ENCODE results near the gene IL20.
"Not testable (repeated sequence)": the region's sequence is repeated elsewhere in the genome, so short reads cannot be mapped to it uniquely, and the experiment has no call there.

Gene IL20

DNA sequence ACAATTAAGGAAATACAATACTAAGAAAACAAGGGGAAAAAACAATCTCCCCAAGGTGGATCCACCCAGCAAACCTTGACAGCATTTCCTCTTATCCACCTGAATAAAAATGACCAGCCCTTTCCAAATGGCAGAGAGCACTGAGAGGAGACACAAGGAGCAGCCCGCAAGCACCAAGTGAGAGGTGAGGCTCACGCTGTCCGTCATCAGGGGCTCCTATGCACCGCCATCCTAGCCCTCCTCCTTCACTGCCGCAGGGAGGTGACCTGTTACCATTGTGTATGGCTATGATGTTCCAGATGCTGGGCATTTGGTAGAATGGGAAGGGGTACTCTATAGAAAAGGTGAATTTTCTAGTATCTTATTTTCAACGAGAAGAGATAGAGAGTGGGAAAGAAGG lies 31.2 kb upstream of the IL20 start:
- Mint-ChIP-seq H3K27me3 (no peaks in the 10 kb centered on the region), H3K27ac (no peak overlapping the region), H3K9me3 (no peaks in the 10 kb centered on the region), H3K4me3 (no peak overlapping the region), H3K4me1 (peaks cover 40 to 51% of the 10 kb centered on the region in 2 donors), H3K36me3 (no peaks in the 10 kb centered on the region)
- ATAC-seq (replicated peaks) (no peak), DNase-seq (no peak)

DNA sequence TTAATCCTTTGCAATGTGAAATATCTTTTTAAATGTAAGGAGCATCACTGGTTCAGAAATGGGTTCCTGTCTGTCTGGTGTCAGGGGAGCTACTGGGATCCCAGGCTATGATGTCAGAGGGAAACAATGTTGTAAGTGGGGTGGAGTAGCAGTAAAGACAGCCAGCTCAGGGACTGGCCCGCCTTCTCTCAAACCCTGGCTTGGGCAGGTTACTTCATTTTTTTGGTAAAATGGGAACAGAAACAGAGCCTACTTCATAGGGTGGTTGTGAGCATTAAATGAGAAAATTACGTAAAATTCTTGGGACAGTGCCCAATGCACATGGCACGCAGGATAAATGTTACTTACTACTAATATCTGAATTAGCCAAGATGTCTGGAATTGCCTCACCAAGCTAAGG lies 30.7 kb upstream of the IL20 start:
- Mint-ChIP-seq H3K4me3 (no peak overlapping the region), H3K27me3 (peaks cover 0 to 2% of the 10 kb centered on the region in 2 donors), H3K9me3 (no peaks in the 10 kb centered on the region), H3K36me3 (no peaks in the 10 kb centered on the region), H3K27ac (no peak overlapping the region), H3K4me1 (peaks cover 36 to 46% of the 10 kb centered on the region in 2 donors)
- ATAC-seq (replicated peaks) (peak; percentile 40 to 51), DNase-seq (no peak)

DNA sequence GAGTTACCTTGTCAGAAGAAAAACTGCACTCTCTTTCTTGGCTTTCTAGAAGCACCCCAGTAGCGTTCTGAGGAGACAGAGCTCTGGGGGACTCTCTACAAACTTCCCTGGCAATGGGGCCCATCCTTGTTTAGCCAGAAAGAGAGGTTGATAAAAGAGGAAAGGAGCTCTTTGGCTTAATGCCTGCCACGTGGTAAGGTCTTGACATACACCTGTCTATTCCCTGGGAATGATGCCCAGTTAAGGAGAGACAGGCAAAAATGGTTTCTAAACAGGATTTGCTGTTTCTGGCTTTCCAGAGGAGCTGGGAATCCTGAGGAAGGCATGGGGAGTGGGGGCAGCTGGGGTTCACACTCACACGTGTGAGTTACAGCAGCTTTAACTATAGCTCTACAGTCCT lies 30.2 kb upstream of the IL20 start:
- no peak overlapping the region for H3K27ac Mint-ChIP-seq
- H3K4me1 Mint-ChIP-seq = peaks cover 32 to 41% of the 10 kb centered on the region in 2 donors
- peaks cover 0 to 4% of the 10 kb centered on the region in 2 donors for H3K27me3 Mint-ChIP-seq
- H3K4me3 Mint-ChIP-seq = no peak overlapping the region
- ATAC-seq (replicated peaks) (no peak), DNase-seq (no peak)
- no peaks in the 10 kb centered on the region for H3K9me3 Mint-ChIP-seq
- no peaks in the 10 kb centered on the region for H3K36me3 Mint-ChIP-seq

DNA sequence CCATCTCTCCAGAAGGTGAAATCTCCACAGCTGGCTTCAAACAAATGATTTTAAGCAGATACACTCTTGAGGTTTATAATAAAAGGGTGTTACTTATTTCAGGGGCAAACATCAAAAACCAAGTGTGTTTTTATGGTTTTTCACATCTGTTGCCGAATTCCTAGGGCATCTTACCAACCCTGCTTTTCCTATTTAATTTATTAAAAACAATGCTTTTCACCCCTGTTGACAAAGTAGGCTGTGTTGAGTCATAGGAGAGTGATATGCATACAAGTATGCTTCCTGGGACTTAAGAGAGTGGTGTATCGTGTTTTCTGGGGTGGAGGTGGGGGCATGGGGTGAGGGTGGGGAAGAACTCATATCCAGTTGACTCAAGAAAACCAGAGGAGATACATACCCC lies 29.3 kb upstream of the IL20 start:
- DNase-seq (no peak), ATAC-seq (replicated peaks) (no peak)
- no peak overlapping the region for H3K4me3 Mint-ChIP-seq
- H3K9me3 Mint-ChIP-seq = no peaks in the 10 kb centered on the region
- H3K4me1 Mint-ChIP-seq = peaks cover 31 to 40% of the 10 kb centered on the region in 2 donors
- H3K27me3 Mint-ChIP-seq = peaks cover 0 to 4% of the 10 kb centered on the region in 2 donors
- H3K36me3 Mint-ChIP-seq = no peaks in the 10 kb centered on the region
- no peak overlapping the region for H3K27ac Mint-ChIP-seq

DNA sequence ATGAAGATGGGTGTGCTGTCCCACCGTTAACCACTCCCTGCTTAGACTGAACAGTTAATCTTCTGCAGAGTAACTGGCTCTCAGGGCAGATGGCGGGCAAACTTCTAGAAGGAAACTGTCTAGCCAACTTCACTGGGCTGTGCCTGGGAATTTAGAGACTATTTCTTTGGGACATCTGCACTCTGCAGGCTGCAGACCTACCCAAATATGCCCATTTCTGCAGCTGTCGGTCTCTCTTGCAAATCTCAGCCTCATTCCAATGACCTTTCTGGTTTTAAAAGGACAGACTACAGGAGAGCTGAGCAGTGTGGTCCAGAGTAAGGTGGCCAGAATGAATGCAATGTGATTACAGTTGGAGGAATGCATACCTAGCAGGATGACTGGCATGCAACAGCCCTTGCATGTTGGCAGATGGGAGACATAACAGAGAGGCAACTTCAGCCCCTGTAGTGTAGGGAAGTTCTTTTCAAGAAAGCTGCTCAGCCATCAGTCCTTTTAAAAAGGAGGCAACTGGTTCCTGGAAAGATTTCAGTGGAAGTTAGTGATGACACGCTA lies 26.3 kb upstream of the IL20 start:
- Mint-ChIP-seq H3K36me3 (no peaks in the 10 kb centered on the region), H3K4me1 (peaks cover 14% of the 10 kb centered on the region in 2 donors), H3K27me3 (peaks cover 0 to 4% of the 10 kb centered on the region in 2 donors), H3K9me3 (no peaks in the 10 kb centered on the region), H3K27ac (no peak overlapping the region), H3K4me3 (no peak overlapping the region)
- no peak for ATAC-seq (replicated peaks)
- DNase-seq = no peak

DNA sequence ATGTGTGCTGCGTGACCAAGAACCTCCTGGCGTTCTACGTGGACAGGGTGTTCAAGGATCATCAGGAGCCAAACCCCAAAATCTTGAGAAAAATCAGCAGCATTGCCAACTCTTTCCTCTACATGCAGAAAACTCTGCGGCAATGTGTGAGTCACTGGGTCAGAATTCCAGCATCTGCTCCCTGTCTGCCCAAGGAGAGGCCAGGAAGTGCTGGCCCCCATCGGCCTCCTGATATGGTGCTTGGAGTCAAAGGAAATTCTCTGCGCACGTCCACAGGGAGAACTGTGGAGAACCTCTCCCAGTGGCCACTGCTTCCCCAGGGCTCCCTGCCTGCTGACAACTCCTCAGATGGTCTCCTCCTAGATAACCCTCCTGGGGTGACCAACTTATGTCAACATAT lies 25.6 kb upstream of the IL20 start:
- peaks cover 0 to 4% of the 10 kb centered on the region in 2 donors for H3K27me3 Mint-ChIP-seq
- ATAC-seq (replicated peaks) (no peak), DNase-seq (no peak)
- H3K27ac Mint-ChIP-seq = no peak overlapping the region
- peaks cover 6 to 7% of the 10 kb centered on the region in 2 donors for H3K4me1 Mint-ChIP-seq
- H3K36me3 Mint-ChIP-seq = no peaks in the 10 kb centered on the region
- H3K9me3 Mint-ChIP-seq = no peaks in the 10 kb centered on the region
- no peak overlapping the region for H3K4me3 Mint-ChIP-seq

DNA sequence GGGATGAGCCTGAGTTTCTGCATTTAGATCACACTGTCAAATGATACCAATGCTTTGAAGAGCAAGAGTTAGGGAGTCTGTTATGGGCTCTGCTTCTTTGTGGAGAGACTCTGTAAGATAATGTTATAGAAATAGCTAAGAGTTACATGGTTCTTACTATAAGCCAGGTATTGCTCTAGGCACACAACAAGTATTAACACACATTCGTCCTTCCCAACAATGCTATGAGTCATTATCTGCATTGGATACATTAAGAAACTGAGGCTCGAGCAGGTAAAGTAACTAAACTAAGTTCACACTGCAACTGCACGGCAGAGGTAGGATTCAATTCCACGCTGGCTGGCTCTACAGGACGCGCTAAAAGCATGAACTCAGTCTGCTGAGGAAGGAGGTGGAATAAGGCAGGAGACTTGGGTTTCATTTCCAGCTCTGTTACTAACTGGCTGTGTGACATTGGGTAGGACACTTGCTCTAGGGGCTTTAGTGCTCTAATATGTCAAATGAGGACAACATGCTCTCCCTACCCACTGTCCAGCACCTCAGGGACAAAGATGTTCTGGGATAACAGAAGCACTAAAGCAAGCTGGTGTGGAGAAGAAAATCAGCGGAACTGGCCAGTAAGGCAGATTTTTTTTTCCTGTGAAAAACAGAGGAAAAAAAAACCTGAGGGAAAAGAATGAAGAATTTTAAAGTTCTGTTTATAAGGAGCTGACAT lies 23.7 kb upstream of the IL20 start:
- ATAC-seq (replicated peaks) (no peak), DNase-seq (no peak)
- Mint-ChIP-seq H3K36me3 (no peaks in the 10 kb centered on the region), H3K4me1 (peaks cover 0 to 7% of the 10 kb centered on the region in 2 donors), H3K9me3 (no peaks in the 10 kb centered on the region), H3K4me3 (no peak overlapping the region), H3K27ac (no peak overlapping the region), H3K27me3 (peaks cover 0 to 4% of the 10 kb centered on the region in 2 donors)

DNA sequence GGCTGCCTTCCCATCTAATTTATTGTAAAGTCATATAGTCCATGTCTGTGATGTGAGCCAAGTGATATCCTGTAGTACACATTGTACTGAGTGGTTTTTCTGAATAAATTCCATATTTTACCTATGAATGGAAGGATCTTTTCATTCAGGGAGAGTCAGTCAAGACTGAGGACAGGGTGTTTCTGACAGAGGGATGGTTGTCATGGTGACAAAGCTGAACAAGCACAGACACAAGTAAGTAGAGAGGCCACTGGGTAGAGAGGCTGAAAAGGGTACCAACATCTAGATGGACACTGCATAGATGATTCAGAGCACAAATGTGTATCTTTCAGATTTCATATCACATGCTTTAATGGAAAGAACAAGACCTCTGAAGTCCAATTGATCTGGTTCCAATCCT lies 22.6 kb upstream of the IL20 start:
- H3K4me1 Mint-ChIP-seq = peaks cover 0 to 7% of the 10 kb centered on the region in 2 donors
- DNase-seq (no peak), ATAC-seq (replicated peaks) (no peak)
- no peak overlapping the region for H3K27ac Mint-ChIP-seq
- peaks cover 0 to 4% of the 10 kb centered on the region in 2 donors for H3K27me3 Mint-ChIP-seq
- H3K4me3 Mint-ChIP-seq = no peak overlapping the region
- H3K36me3 Mint-ChIP-seq = no peaks in the 10 kb centered on the region
- H3K9me3 Mint-ChIP-seq = no peaks in the 10 kb centered on the region

DNA sequence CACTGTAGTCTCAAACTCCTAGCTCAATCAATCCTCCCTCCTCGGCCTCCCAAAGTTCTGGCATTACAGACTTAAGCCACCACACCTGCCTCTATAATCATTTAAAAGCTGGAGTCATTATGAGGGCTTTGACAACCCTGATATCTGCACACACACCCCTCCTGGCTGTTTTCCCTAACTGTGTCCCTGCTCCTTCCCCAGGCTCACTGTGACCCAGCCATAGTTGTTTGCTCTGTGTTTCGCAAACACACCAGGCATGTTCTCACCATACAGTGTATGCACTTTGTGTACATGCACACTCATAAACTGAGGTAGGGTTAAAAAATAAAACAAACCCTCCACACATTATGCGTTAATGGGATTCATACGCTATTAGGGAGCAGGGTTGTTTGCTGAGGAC lies 21.8 kb upstream of the IL20 start:
- DNase-seq (no peak), ATAC-seq (replicated peaks) (no peak)
- peaks cover 2 to 7% of the 10 kb centered on the region in 2 donors for H3K4me1 Mint-ChIP-seq
- H3K36me3 Mint-ChIP-seq = no peaks in the 10 kb centered on the region
- no peak overlapping the region for H3K27ac Mint-ChIP-seq
- H3K4me3 Mint-ChIP-seq = no peak overlapping the region
- H3K9me3 Mint-ChIP-seq = no peaks in the 10 kb centered on the region
- H3K27me3 Mint-ChIP-seq = peaks cover 0 to 4% of the 10 kb centered on the region in 2 donors

DNA sequence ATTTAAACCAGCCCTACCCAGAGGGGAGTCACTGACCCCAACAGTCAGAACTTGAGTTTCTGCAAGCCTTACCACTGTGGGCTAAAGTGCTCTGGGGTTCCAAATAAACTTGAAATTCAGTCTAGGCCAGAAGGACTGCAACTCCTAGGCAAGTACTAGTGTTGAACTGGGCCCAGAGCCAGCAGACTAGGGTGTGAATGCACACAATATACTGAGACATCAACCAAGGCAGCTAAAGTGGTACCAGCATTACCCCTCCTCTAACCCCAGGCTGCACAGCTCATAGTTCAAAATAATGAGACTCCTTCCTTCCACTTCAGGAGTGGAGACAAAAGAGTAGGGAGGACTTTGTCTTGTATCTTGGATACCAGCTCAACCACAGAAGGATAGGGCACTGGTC lies 18.9 kb upstream of the IL20 start:
- no peaks in the 10 kb centered on the region for H3K9me3 Mint-ChIP-seq
- DNase-seq (no peak), ATAC-seq (replicated peaks) (no peak)
- no peak overlapping the region for H3K27ac Mint-ChIP-seq
- H3K4me3 Mint-ChIP-seq = no peak overlapping the region
- H3K27me3 Mint-ChIP-seq = peaks cover 0 to 7% of the 10 kb centered on the region in 2 donors
- no peaks in the 10 kb centered on the region for H3K36me3 Mint-ChIP-seq
- H3K4me1 Mint-ChIP-seq = peaks cover 2 to 7% of the 10 kb centered on the region in 2 donors

DNA sequence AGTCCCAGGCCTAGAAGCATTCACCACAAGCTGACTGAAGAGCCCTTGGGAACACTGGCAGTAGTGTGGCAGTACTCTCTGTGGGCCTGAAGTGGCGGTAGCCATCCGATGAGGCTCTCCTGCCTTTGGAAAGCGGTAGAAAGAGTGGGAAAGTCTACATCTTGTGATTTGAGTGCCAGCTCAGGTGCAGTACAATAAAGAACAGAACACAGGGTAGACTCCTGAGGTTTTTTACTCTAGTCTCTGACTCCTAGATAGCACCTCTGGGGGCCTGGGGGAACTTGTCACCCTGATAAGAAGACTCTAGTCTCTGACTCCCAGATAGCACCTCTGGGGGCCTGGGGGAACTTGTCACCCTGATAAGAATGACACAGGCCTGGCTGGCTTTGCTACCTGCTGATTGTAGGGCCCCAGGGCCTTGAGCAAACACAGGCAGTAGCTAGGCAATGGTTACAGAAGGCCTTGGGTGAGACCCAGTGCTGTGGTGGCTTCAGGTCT lies 18.0 kb upstream of the IL20 start:
- Mint-ChIP-seq H3K27me3 (peaks cover 0 to 7% of the 10 kb centered on the region in 2 donors), H3K4me1 (peaks cover 0 to 7% of the 10 kb centered on the region in 2 donors), H3K27ac (no peak overlapping the region), H3K36me3 (no peaks in the 10 kb centered on the region), H3K9me3 (no peaks in the 10 kb centered on the region), H3K4me3 (no peak overlapping the region)
- no peak for DNase-seq
- ATAC-seq (replicated peaks) = no peak

DNA sequence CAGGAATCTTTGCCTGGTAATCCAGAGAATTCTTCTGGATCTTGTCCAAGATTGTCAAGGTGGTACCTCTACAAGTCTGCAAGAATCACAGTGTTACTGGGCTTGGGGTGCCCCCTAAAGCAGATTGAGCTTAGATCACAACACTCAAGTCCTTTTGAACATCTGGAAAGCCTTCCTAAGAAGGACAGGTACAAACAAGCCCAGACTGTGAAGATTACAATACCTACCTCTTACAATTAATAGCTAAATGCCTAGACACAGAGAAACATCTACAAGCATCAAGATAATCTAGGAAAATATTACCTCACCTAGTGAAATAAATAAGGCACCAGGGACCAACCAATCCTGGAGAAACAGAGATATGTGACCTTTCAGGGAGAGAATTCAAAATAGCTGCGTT lies 17.5 kb upstream of the IL20 start:
- peaks cover 0 to 7% of the 10 kb centered on the region in 2 donors for H3K27me3 Mint-ChIP-seq
- no peak for ATAC-seq (replicated peaks)
- no peak for DNase-seq
- H3K4me1 Mint-ChIP-seq = peaks cover 0 to 7% of the 10 kb centered on the region in 2 donors
- H3K4me3 Mint-ChIP-seq = no peak overlapping the region
- no peaks in the 10 kb centered on the region for H3K36me3 Mint-ChIP-seq
- peaks cover 0 to 3% of the 10 kb centered on the region in 2 donors for H3K9me3 Mint-ChIP-seq
- peak overlapping the region; percentile 34 for H3K27ac Mint-ChIP-seq

DNA sequence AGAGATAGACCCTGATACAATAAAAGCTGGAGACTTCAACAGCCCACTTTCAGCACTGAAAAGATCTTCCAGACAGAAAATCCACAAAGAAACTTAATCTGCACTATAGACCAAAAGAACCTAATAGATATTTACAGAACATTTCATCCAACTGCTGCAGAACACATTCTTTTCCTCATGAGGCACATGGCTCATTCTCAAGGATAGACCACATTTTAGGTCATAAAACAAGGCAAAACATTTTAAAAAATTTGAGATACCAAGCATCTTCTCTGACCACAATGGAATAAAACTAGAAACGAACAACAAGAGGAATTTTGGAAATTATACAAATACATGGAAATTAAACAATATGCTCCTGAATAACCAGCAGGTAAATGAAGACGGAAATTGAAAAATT lies 15.0 kb upstream of the IL20 start:
- no peak for ATAC-seq (replicated peaks)
- Mint-ChIP-seq H3K27me3 (peaks cover 0 to 7% of the 10 kb centered on the region in 2 donors), H3K4me1 (peaks cover 0 to 7% of the 10 kb centered on the region in 2 donors), H3K27ac (no peak overlapping the region), H3K9me3 (peaks cover 0 to 6% of the 10 kb centered on the region in 2 donors), H3K36me3 (no peaks in the 10 kb centered on the region), H3K4me3 (no peak overlapping the region)
- DNase-seq = no peak

DNA sequence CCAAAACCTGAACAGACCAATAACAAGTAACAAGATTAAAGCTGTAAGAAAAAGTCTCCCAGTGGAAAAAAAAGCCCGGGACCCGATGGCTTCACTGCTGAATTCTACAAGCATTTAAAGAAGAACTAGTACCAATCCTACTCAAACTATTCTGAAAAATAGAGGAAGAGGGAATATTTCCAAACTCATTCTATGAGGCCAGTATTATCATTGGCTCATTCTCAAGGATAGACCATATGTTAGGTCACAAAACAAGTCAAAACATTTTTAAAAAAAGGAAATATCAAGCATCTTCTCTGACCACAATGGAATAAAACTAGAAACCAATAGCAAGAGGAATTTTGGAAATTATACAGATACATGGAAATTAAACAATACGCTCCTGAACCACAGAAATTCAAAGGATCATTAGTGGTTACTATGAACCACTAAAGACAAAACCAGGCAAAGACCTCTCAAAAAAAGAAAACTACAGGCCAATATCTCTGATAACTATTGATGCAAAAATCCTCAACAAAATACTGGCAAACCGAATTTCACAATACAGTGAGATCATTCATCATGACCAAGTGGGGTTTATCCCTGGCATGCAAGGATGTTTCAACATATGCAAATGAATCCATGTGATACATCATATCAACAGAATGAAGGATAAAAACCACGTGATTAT lies 13.9 kb upstream of the IL20 start:
- H3K27ac Mint-ChIP-seq = no peak overlapping the region
- DNase-seq (no peak), ATAC-seq (replicated peaks) (no peak)
- H3K36me3 Mint-ChIP-seq = no peaks in the 10 kb centered on the region
- no peak overlapping the region for H3K4me3 Mint-ChIP-seq
- H3K4me1 Mint-ChIP-seq = peaks cover 3 to 7% of the 10 kb centered on the region in 2 donors
- peaks cover 0 to 6% of the 10 kb centered on the region in 2 donors for H3K9me3 Mint-ChIP-seq
- peaks cover 0 to 7% of the 10 kb centered on the region in 2 donors for H3K27me3 Mint-ChIP-seq

DNA sequence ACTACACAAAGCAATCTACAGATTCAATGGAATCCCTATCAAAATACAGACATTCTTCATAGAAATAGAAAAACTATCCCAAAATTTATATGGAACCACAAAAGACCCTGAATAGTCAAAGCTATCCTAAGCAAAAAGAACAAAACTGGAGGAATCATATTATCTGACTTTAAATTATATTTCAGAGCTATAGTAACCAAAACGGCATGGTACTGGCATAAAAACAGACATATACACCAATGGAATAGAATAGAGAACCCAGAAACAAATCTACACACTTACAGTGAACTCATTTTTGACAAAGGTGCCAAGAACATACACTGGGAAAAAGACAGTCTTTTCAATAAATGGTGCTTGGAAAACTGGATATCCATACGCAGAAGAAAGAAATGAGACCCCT lies 12.8 kb upstream of the IL20 start:
- not testable (repeated sequence) for H3K4me3 Mint-ChIP-seq; H3K4me1 Mint-ChIP-seq; H3K27ac Mint-ChIP-seq; H3K27me3 Mint-ChIP-seq; DNase-seq; H3K36me3 Mint-ChIP-seq; ATAC-seq (replicated peaks); H3K9me3 Mint-ChIP-seq
